ENCODE measurements around the gene RNF112.
"Not testable (repeated sequence)": the region's sequence is repeated elsewhere in the genome, so short reads cannot be mapped to it uniquely, and the experiment has no call there.

GRCh38 chr17:19462456-19463035, 51.5 kb downstream of the RNF112 start:
- TF ChIP-seq POLR2AphosphoS5 (IDR thresholded peaks at IDR 0.05); CTCF (IDR thresholded peaks at IDR 0.05); POLR2A (IDR thresholded peaks at IDR 0.05); EP300 (IDR thresholded peaks at IDR 0.05; ENCODE audit: low read depth): not testable (repeated sequence)

Measured in transverse colon (tissue), 4 donors.